HEK293T (cell line): ENCODE measurements around the gene KLHL29.

Experiments
- ELF4 ChIP-seq: fragments of 450-650 bp; IDR thresholded peaks from 2 replicates; pipeline ENCODE4 v1.6.1; 2017; ENCODE audit warnings: antibody characterized with exemption
- FOXA1 ChIP-seq: fragments of 450-650 bp; IDR thresholded peaks from 2 replicates; pipeline ENCODE4 v1.6.1; 2016; ENCODE audit warnings: mild to moderate bottlenecking
- SP1 ChIP-seq: fragments of 450-650 bp; IDR thresholded peaks from 2 replicates; pipeline ENCODE4 v1.6.1; 2017
- TARDBP ChIP-seq: fragments of 450-650 bp; IDR thresholded peaks from 2 replicates; pipeline ENCODE4 v1.6.1; 2016
- ZNF384 ChIP-seq: fragments of 450-650 bp; IDR thresholded peaks from 2 replicates; pipeline ENCODE4 v1.6.1; 2016

- TF ChIP-seq SP1 (no peak), ZNF384 (no peak), ELF4 (no peak), FOXA1 (no peak), TARDBP (no peak)
Measured at GRCh38 chr2:23563673-23564614, 179.0 kb downstream of the KLHL29 start.
